IMR-90 (cell line): Measurements from ENCODE around the gene ITPRIP. TPM values are rescaled to one million over a fixed set of nuclear protein-coding genes. Genes with fewer than 3 reads are reported as not detected.

Source experiments
- ATAC-seq: fragments of 200-7000 bp; cut with Tn5 transposase; 2 replicates; pipeline ENCODE4 v1.9.1; 2020; ENCODE audit warnings: low read depth, mild to moderate bottlenecking, moderate library complexity
- BruUV-seq: library from RNA; stranded (reverse); fragments of 400-500 nt; replicated peaks from 2 replicates; lab custom pipeline; 2021; lab: Mats Ljungman, UMichigan
- CTCF ChIA-PET: fragments of 300-600 bp; formaldehyde crosslinking; extraction: SDS; loops from one replicate; lab custom pipeline; 2021; ENCODE audit warnings: antibody characterized with exemption; lab: Yijun Ruan, JAX
- POLR2A ChIA-PET: fragments of 300-600 bp; sonication (Branson Sonifier 250); formaldehyde crosslinking; loops from one replicate; lab custom pipeline; 2022; ENCODE audit warnings: antibody characterized with exemption; ENCODE audit not compliant: unreplicated experiment; lab: Charles Lee
- DNase-seq: peaks from one replicate; pipeline ENCODE4 v3.0.0; 2013
- H2AFZ ChIP-seq: replicated peaks from 2 replicates; pipeline ENCODE3; 2013; ENCODE audit warnings: low read length, mild to moderate bottlenecking; ENCODE audit not compliant: poor library complexity
- H2AK5ac ChIP-seq: 2 replicates; pipeline ENCODE4 v1.6.1; 2013; ENCODE audit warnings: low read depth, low read length, inconsistent platforms
- H2AK9ac ChIP-seq: replicated peaks from 2 replicates; pipeline ENCODE3; 2013; ENCODE audit warnings: mild to moderate bottlenecking, low read depth, low read length, moderate library complexity; ENCODE audit not compliant: poor library complexity
- H2BK120ac ChIP-seq: 2 replicates; pipeline ENCODE4 v1.6.1; 2013; ENCODE audit warnings: low read depth, low read length, inconsistent platforms
- H2BK15ac ChIP-seq: 3 replicates; pipeline ENCODE4 v1.6.1; 2013; ENCODE audit warnings: low read depth, low read length, inconsistent platforms
- H2BK20ac ChIP-seq: 2 replicates; pipeline ENCODE4 v1.6.1; 2013; ENCODE audit warnings: low read depth, mild to moderate bottlenecking, inconsistent platforms, low read length, moderate library complexity
- H2BK5ac ChIP-seq: 2 replicates; pipeline ENCODE4 v1.6.1; 2013; ENCODE audit warnings: mild to moderate bottlenecking, low read depth, low read length, inconsistent platforms; ENCODE audit not compliant: poor library complexity, severe bottlenecking
- H3K14ac ChIP-seq: replicated peaks from 2 replicates; pipeline ENCODE4 v1.6.1; 2013; ENCODE audit warnings: low read depth, low read length, inconsistent platforms
- H3K18ac ChIP-seq: 2 replicates; pipeline ENCODE4 v1.6.1; 2013; ENCODE audit warnings: low read depth, low read length, control low read depth
- H3K23ac ChIP-seq: 2 replicates; pipeline ENCODE4 v1.6.1; 2013; ENCODE audit warnings: low read depth, low read length, inconsistent platforms
- H3K27ac ChIP-seq: 2 replicates; pipeline ENCODE4 v1.5.1; 2013; ENCODE audit warnings: mild to moderate bottlenecking, control low read depth, low read length; ENCODE audit not compliant: insufficient read depth
- H3K27me3 ChIP-seq: 2 replicates; pipeline ENCODE4 v1.6.1; 2013; ENCODE audit warnings: low read length; ENCODE audit not compliant: control insufficient read depth, insufficient read depth
- H3K36me3 ChIP-seq: 2 replicates; pipeline ENCODE4 v1.6.1; 2013; ENCODE audit warnings: low read length, mixed read lengths; ENCODE audit not compliant: control insufficient read depth, insufficient read depth
- H3K4ac ChIP-seq: 2 replicates; pipeline ENCODE4 v1.6.1; 2013; ENCODE audit warnings: low read depth, low read length, inconsistent platforms
- H3K4me1 ChIP-seq: 2 replicates; pipeline ENCODE4 v1.6.1; 2013; ENCODE audit warnings: low read length, mixed read lengths; ENCODE audit not compliant: control insufficient read depth, insufficient read depth
- H3K4me2 ChIP-seq: 2 replicates; pipeline ENCODE4 v1.6.1; 2013; ENCODE audit warnings: low read depth, mild to moderate bottlenecking, control low read depth, low read length, moderate library complexity
- H3K4me3 ChIP-seq: 2 replicates; pipeline ENCODE4 v1.5.1; 2013; ENCODE audit warnings: low read depth, mild to moderate bottlenecking, control low read depth, low read length, moderate library complexity; ENCODE audit not compliant: insufficient read depth
- H3K56ac ChIP-seq: 2 replicates; pipeline ENCODE4 v1.6.1; 2013; ENCODE audit warnings: low read length, inconsistent platforms; ENCODE audit not compliant: insufficient read depth; ENCODE audit errors: extremely low read depth
- H3K79me1 ChIP-seq, 2 experiments: 2 replicates each; pipeline ENCODE4 v1.6.1; 2013; ENCODE audit warnings: low read length in 2 of 2, inconsistent platforms in 1 of 2, low read depth in 1 of 2
- H3K9ac ChIP-seq: 2 replicates; pipeline ENCODE4 v1.6.1; 2013; ENCODE audit warnings: low read depth, low read length, control low read depth
- H3K9me1 ChIP-seq: 2 replicates; pipeline ENCODE4 v1.6.1; 2013; ENCODE audit warnings: low read length, inconsistent platforms; ENCODE audit not compliant: insufficient read depth
- H3K9me3 ChIP-seq: 2 replicates; pipeline ENCODE4 v1.6.1; 2013; ENCODE audit warnings: low read length; ENCODE audit not compliant: control insufficient read depth, insufficient read depth
- H4K20me1 ChIP-seq: 2 replicates; pipeline ENCODE4 v1.6.1; 2013; ENCODE audit warnings: low read length, inconsistent platforms; ENCODE audit not compliant: insufficient read depth
- H4K5ac ChIP-seq: 2 replicates; pipeline ENCODE4 v1.6.1; 2013; ENCODE audit warnings: mild to moderate bottlenecking, low read depth, low read length, control low read depth
- H4K8ac ChIP-seq, 2 experiments: 2 replicates each; pipeline ENCODE4 v1.6.1; 2013; ENCODE audit warnings: low read depth in 2 of 2, low read length in 2 of 2, control low read depth in 1 of 2, inconsistent platforms in 1 of 2
- H4K91ac ChIP-seq: 2 replicates; pipeline ENCODE4 v1.6.1; 2013; ENCODE audit warnings: low read depth, low read length, inconsistent platforms; ENCODE audit not compliant: insufficient read depth
- CTCF ChIP-seq: conservative IDR thresholded peaks from 2 replicates; pipeline ENCODE4 v1.5.1; 2012; ENCODE audit warnings: mild to moderate bottlenecking, low read depth, low read length, improper control_type of control experiment
- MAFK ChIP-seq: IDR thresholded peaks from 2 replicates; pipeline ENCODE4 v1.6.1; 2012; ENCODE audit warnings: low read depth, low read length, improper control_type of control experiment
- MAZ ChIP-seq: IDR thresholded peaks from 2 replicates; pipeline ENCODE4 v1.6.1; 2012; ENCODE audit warnings: low read depth, mild to moderate bottlenecking, low read length, improper control_type of control experiment, moderate library complexity, borderline replicate concordance
- RAD21 ChIP-seq: IDR thresholded peaks from 2 replicates; pipeline ENCODE4 v1.6.1; 2012; ENCODE audit warnings: low read length, improper control_type of control experiment
- WGBS, 2 experiments: methylation state at CpG; one replicate each; pipeline versions ENCODE4 v1.1.5 to v1.1.7; 2013; ENCODE audit warnings: missing lambda C conversion rate in 2 of 2; ENCODE audit not compliant: insufficient read length in 1 of 2; ENCODE audit errors: extremely low coverage in 2 of 2; 5-methylcytosine and 5-hydroxymethylcytosine counted together
- dilution Hi-C: fragments of 300-500 bp; cut with HindIII; formaldehyde crosslinking; loops from one replicate; pipeline ENCODE4 v1.14.3; 2018; ENCODE audit warnings: low sequenced_read_pairs; ENCODE audit not compliant: unreplicated experiment
- in situ Hi-C: fragments of 300-500 bp; cut with MboI; formaldehyde crosslinking; loops from 3 replicates; pipeline ENCODE4 v1.14.3; 2019; ENCODE audit warnings: low sequenced_read_pairs, inconsistent platforms, mixed read lengths
- intact Hi-C: fragments of 100-400 bp; cut with micrococcal nuclease; formaldehyde crosslinking; loops from 2 replicates; pipeline ENCODE4 v1.10.0; 2022
- polyA plus RNA-seq, 3 experiments: library from polyadenylated mRNA; depleted of rRNA; stranded (reverse); fragments of >200 nt; gene quantifications; 2 replicates each; pipeline ENCODE4 v1.2.3, GENCODE V29; 2012; ENCODE audit warnings: low replicate concordance in 1 of 3
- total RNA-seq: library from RNA; depleted of rRNA; stranded (reverse); fragments of >200 nt; gene quantifications from 2 replicates; pipeline ENCODE4 v1.2.3, GENCODE V29; 2012

The ITPRIP gene
- total and polyA plus RNA-seq, 2 of the 4 experiments (the other 2 are of a cell fraction) = 7.5 to 31.9 TPM

DNA sequence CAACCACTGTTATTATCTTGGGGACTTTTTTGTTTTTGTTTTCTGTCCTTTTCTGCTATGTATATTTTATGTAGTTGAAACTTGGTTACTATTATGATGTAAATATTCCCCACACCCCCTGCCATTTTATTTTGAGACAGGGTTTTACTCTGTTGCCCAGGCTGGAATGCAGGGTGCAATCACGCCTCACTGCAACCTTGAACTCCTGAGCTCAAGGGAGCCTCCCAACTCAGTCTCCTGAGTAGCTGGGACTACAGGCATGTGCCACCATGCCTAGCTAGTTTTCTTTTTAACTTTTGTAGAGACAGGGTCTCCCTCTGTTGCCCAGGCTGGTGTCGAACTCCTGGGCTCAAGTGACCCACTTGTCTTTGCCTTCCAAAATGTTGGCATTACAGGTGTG lies 51.3 kb downstream of the ITPRIP start:
- intact Hi-C loops = no loop called here
- no TSS peak for BruUV-seq
- no peak overlapping the region for H3K23ac ChIP-seq
- no peaks in the 10 kb centered on the region for H3K36me3 ChIP-seq
- no peak overlapping the region for H3K4me2 ChIP-seq
- no peak overlapping the region for H2BK5ac ChIP-seq
- no peak overlapping the region for H2BK15ac ChIP-seq
- no peaks in the 10 kb centered on the region for H3K9me1 ChIP-seq
- peaks cover 0 to under 1% of the 10 kb centered on the region in 2 experiments; a peak in 1 of 4 replicates for H3K79me1 ChIP-seq
- H3K4me3 ChIP-seq = no peak overlapping the region
- dilution Hi-C loops = no loop called here
- no peak overlapping the region for H2BK20ac ChIP-seq
- H2BK120ac ChIP-seq = no peak overlapping the region
- H3K9ac ChIP-seq = no peak overlapping the region
- no peak overlapping the region for H4K5ac ChIP-seq
- POLR2A ChIA-PET = no interaction called here
- no peak overlapping the region for H3K27ac ChIP-seq
- TF ChIP-seq CTCF = no peak
- no peak for TF ChIP-seq MAFK
- TF ChIP-seq RAD21 = no peak
- TF ChIP-seq MAZ = no peak
- no peak overlapping the region for H2AFZ ChIP-seq
- H3K18ac ChIP-seq = no peak overlapping the region
- H4K91ac ChIP-seq = no peak overlapping the region
- no peaks in the 10 kb centered on the region for H4K20me1 ChIP-seq
- H3K56ac ChIP-seq = no peak overlapping the region
- no peak overlapping the region for H2AK5ac ChIP-seq
- no peak overlapping the region for H4K8ac ChIP-seq
- in situ Hi-C loops = no loop called here
- ATAC-seq = no peak
- H3K9me3 ChIP-seq = no peaks in the 10 kb centered on the region
- DNase-seq = no peak
- CTCF ChIA-PET = interaction anchor here (0.9 to 1.1 kb wide), 2 partner anchors 11 to 19 kb away, joined by 3 read pairs; no protein-coding TSS in a partner anchor
- H3K4me1 ChIP-seq = no peaks in the 10 kb centered on the region; the same call in 1 of the 2 replicates
- H3K27me3 ChIP-seq = no peaks in the 10 kb centered on the region
- no peak overlapping the region for H3K14ac ChIP-seq
- H3K4ac ChIP-seq = no peak overlapping the region
- 100% methylated on average over 1 of the region's 2 CpGs; no CpG with 5 or more reads in 1 of the 2 experiments for WGBS, 2 experiments
- no peak overlapping the region for H2AK9ac ChIP-seq
